HFFc6 (cell line): ENCODE measurements around the gene PCF11. TPM values are rescaled to one million over a fixed set of nuclear protein-coding genes. Genes with fewer than 3 reads are reported as not detected.
A peak's percentile ranks its signal among the peaks of the same experiment; 100 is the strongest.

ENCODE experiments used
- DNase-seq: peaks from one replicate; pipeline ENCODE4 v3.0.0-alpha.2; 2018
- H3K27ac Mint-ChIP-seq: 2 replicates; pipeline ENCODE4 v1.8.0; 2020; ENCODE audit warnings: mild to moderate bottlenecking, mixed read lengths
- H3K27me3 Mint-ChIP-seq: 2 replicates; pipeline ENCODE4 v1.8.0; 2021; ENCODE audit warnings: mild to moderate bottlenecking, moderate library complexity, mixed read lengths; ENCODE audit not compliant: insufficient read depth
- H3K36me3 Mint-ChIP-seq: 2 replicates; pipeline ENCODE4 v1.8.0; 2021; ENCODE audit warnings: low read depth, mixed read lengths
- H3K4me1 Mint-ChIP-seq: 2 replicates; pipeline ENCODE4 v1.8.0; 2020; ENCODE audit warnings: low read depth, mixed read lengths
- H3K4me3 Mint-ChIP-seq: 2 replicates; pipeline ENCODE4 v1.8.0; 2020; ENCODE audit warnings: mild to moderate bottlenecking, moderate library complexity, mixed read lengths
- H3K9me3 Mint-ChIP-seq: 2 replicates; pipeline ENCODE4 v1.8.0; 2020; ENCODE audit warnings: mild to moderate bottlenecking, mixed read lengths
- CTCF ChIP-seq: fragments of 200-600 bp; sonication (generic); IDR thresholded peaks from 2 replicates; pipeline ENCODE4 v1.5.0; 2021; ENCODE audit warnings: antibody characterized with exemption, mild to moderate bottlenecking
- total RNA-seq, 6 experiments: library from RNA; stranded (reverse); fragmentation: NEBNext Ultra II Directional; extraction: Animal tissue kit (Norgen Biotek cat#: 25700); gene quantifications; 2 replicates in 1 of 6; 3 replicates in 5 of 6; pipeline ENCODE4 v1.2.3, GENCODE V29; 2021

Gene PCF11
- total RNA-seq, 6 experiments from 2014 or later, result 22.4 to 26.6 (median 24.7) TPM

- Mint-ChIP-seq H3K4me3 (peak within 1 kb of the TSS; percentile 98), H3K4me1 (peaks cover 38% of the 10 kb centered on the region), H3K9me3 (no peaks in the 10 kb centered on the region), H3K27ac (peak within 1 kb of the TSS; percentile 98), H3K36me3 (peaks cover 14% of the 10 kb centered on the region), H3K27me3 (no peaks in the 10 kb centered on the region)
- TF ChIP-seq CTCF, result no peak
- peak; percentile 96 for DNase-seq
Measured at GRCh38 chr11:83193315-83194280, 36.7 kb downstream of the PCF11 start, which contains the start of gene ANKRD42. Gene ANKRD42 (plus strand): TSS chr11:83193712. CDS start chr11:83194671, 959 bp downstream.

GRCh38 chr11:83194281-83195142, 37.6 kb downstream of the PCF11 start:
- Mint-ChIP-seq H3K4me3 (peak overlapping the region; percentile 98), H3K36me3 (peaks cover 14% of the 10 kb centered on the region), H3K4me1 (peaks cover 38% of the 10 kb centered on the region), H3K27me3 (no peaks in the 10 kb centered on the region), H3K9me3 (no peaks in the 10 kb centered on the region), H3K27ac (peak overlapping the region; percentile 98)
- DNase-seq, result peak; percentile 78
- no peak for TF ChIP-seq CTCF

GRCh38 chr11:83195143-83195466, 38.2 kb downstream of the PCF11 start:
- peak; percentile 5 for DNase-seq
- Mint-ChIP-seq H3K36me3 (peaks cover 14% of the 10 kb centered on the region), H3K27ac (peak overlapping the region; percentile 98), H3K4me1 (peaks cover 44% of the 10 kb centered on the region), H3K4me3 (peak overlapping the region; percentile 98), H3K9me3 (no peaks in the 10 kb centered on the region), H3K27me3 (no peaks in the 10 kb centered on the region)
- TF ChIP-seq CTCF, result peak; percentile 27; the same call in 1 of the 2 replicates

GRCh38 chr11:83195649-83196048, 38.7 kb downstream of the PCF11 start:
- H3K9me3 Mint-ChIP-seq, result no peaks in the 10 kb centered on the region
- DNase-seq, result no peak
- H3K27me3 Mint-ChIP-seq, result no peaks in the 10 kb centered on the region
- H3K36me3 Mint-ChIP-seq, result peaks cover 14% of the 10 kb centered on the region
- H3K27ac Mint-ChIP-seq, result peak overlapping the region; percentile 98
- H3K4me1 Mint-ChIP-seq, result peaks cover 48% of the 10 kb centered on the region
- peak overlapping the region; percentile 98 for H3K4me3 Mint-ChIP-seq
- TF ChIP-seq CTCF, result no peak

- no peak for DNase-seq
- no peaks in the 10 kb centered on the region; the same call in 1 of the 2 replicates for H3K27me3 Mint-ChIP-seq
- H3K9me3 Mint-ChIP-seq, result no peaks in the 10 kb centered on the region
- no peak overlapping the region for H3K4me3 Mint-ChIP-seq
- H3K27ac Mint-ChIP-seq, result no peak overlapping the region
- TF ChIP-seq CTCF, result no peak
- H3K4me1 Mint-ChIP-seq, result peaks cover 33% of the 10 kb centered on the region
- peaks cover 25% of the 10 kb centered on the region for H3K36me3 Mint-ChIP-seq
Measured at GRCh38 chr11:83200035-83200434, 43.1 kb downstream of the PCF11 start.
